ENCODE measurements around the gene HSPA1B.

The HSPA1B gene

GRCh38 chr6:31780507-31781243, 46.9 kb upstream of the HSPA1B start:
- Histone ChIP-seq H2AFZ (ENCODE audit: insufficient read depth, low read length, poor library complexity) (no peak overlapping the region), H3K4me1 (ENCODE audit: control insufficient read depth in 1 of 2, insufficient read depth in 2 of 2, low read length in 2 of 2) (peaks cover 0 to 10% of the 10 kb centered on the region in 2 experiments), H3K9ac (ENCODE audit: low read length) (no peak overlapping the region), H3K14ac (ENCODE audit: low read length) (no peak overlapping the region), H2AK5ac (ENCODE audit: low read length) (no peak overlapping the region), H3K27ac (ENCODE audit: low read depth, low read length) (no peak overlapping the region), H3K4ac (ENCODE audit: low read depth, low read length) (no peak overlapping the region), H3K27me3 (ENCODE audit: insufficient read depth, low read length) (no peaks in the 10 kb centered on the region), H3K23ac (ENCODE audit: low read length) (no peak overlapping the region), H3K9me3 (ENCODE audit: insufficient read depth, low read depth, low read length) (no peaks in the 10 kb centered on the region), H2BK5ac (ENCODE audit: low read depth, low read length, poor library complexity) (no peak overlapping the region), H4K12ac (ENCODE audit: low read depth, low read length) (no peak overlapping the region), H2BK12ac (ENCODE audit: low read length) (no peak overlapping the region), H3K18ac (ENCODE audit: low read length) (no peak overlapping the region), H3K79me2 (ENCODE audit: control insufficient read depth, insufficient read depth, low read length, poor library complexity) (no peaks in the 10 kb centered on the region), H3K4me3 (ENCODE audit: low read depth, low read length) (no peak overlapping the region), H3K4me2 (ENCODE audit: low read length) (no peak overlapping the region), H4K91ac (ENCODE audit: low read depth, low read length) (no peak overlapping the region), H3K79me1 (ENCODE audit: low read length) (no peaks in the 10 kb centered on the region), H3K36me3 (ENCODE audit: control insufficient read depth in 1 of 2, insufficient read depth in 2 of 2, low read length in 2 of 2) (peaks cover 70 to 75% of the 10 kb centered on the region in 2 experiments), H2BK120ac (ENCODE audit: insufficient read depth, low read length, poor library complexity) (no peak overlapping the region), H4K8ac (ENCODE audit: low read depth, low read length) (no peak overlapping the region)
- no CpG with 5 or more reads among the region's 20 CpGs for WGBS (ENCODE audit: extremely low coverage, insufficient coverage, insufficient read length)
- no peak for DNase-seq

GRCh38 chr6:31781244-31782125, 46.1 kb upstream of the HSPA1B start:
- Histone ChIP-seq H3K27ac (ENCODE audit: low read depth, low read length) (no peak overlapping the region), H2BK12ac (ENCODE audit: low read length) (no peak overlapping the region), H3K27me3 (ENCODE audit: insufficient read depth, low read length) (no peaks in the 10 kb centered on the region), H3K79me2 (ENCODE audit: control insufficient read depth, insufficient read depth, low read length, poor library complexity) (no peaks in the 10 kb centered on the region), H4K8ac (ENCODE audit: low read depth, low read length) (no peak overlapping the region), H2AK5ac (ENCODE audit: low read length) (no peak overlapping the region), H3K9ac (ENCODE audit: low read length) (no peak overlapping the region), H3K4me2 (ENCODE audit: low read length) (no peak overlapping the region), H3K79me1 (ENCODE audit: low read length) (no peaks in the 10 kb centered on the region), H3K18ac (ENCODE audit: low read length) (no peak overlapping the region), H4K12ac (ENCODE audit: low read depth, low read length) (no peak overlapping the region), H2BK120ac (ENCODE audit: insufficient read depth, low read length, poor library complexity) (no peak overlapping the region), H3K14ac (ENCODE audit: low read length) (no peak overlapping the region), H2AFZ (ENCODE audit: insufficient read depth, low read length, poor library complexity) (no peak overlapping the region), H3K4ac (ENCODE audit: low read depth, low read length) (no peak overlapping the region), H3K4me3 (ENCODE audit: low read depth, low read length) (no peak overlapping the region), H3K4me1 (ENCODE audit: control insufficient read depth in 1 of 2, insufficient read depth in 2 of 2, low read length in 2 of 2) (peaks cover 0 to 10% of the 10 kb centered on the region in 2 experiments), H3K36me3 (ENCODE audit: control insufficient read depth in 1 of 2, insufficient read depth in 2 of 2, low read length in 2 of 2) (peaks cover 74 to 75% of the 10 kb centered on the region in 2 experiments), H3K9me3 (ENCODE audit: insufficient read depth, low read depth, low read length) (no peaks in the 10 kb centered on the region), H4K91ac (ENCODE audit: low read depth, low read length) (no peak overlapping the region), H3K23ac (ENCODE audit: low read length) (no peak overlapping the region), H2BK5ac (ENCODE audit: low read depth, low read length, poor library complexity) (no peak overlapping the region)
- no CpG with 5 or more reads among the region's 23 CpGs for WGBS (ENCODE audit: extremely low coverage, insufficient coverage, insufficient read length)
- no peak for DNase-seq

- Histone ChIP-seq H3K4me1 (ENCODE audit: control insufficient read depth in 1 of 2, insufficient read depth in 2 of 2, low read length in 2 of 2) (peaks cover 0 to 4% of the 10 kb centered on the region in 2 experiments), H2BK12ac (ENCODE audit: low read length) (no peak overlapping the region), H4K91ac (ENCODE audit: low read depth, low read length) (no peak overlapping the region), H3K36me3 (ENCODE audit: control insufficient read depth in 1 of 2, insufficient read depth in 2 of 2, low read length in 2 of 2) (peaks cover 74 to 76% of the 10 kb centered on the region in 2 experiments), H3K27me3 (ENCODE audit: insufficient read depth, low read length) (no peaks in the 10 kb centered on the region), H3K79me2 (ENCODE audit: control insufficient read depth, insufficient read depth, low read length, poor library complexity) (no peaks in the 10 kb centered on the region), H2AK5ac (ENCODE audit: low read length) (no peak overlapping the region), H2BK120ac (ENCODE audit: insufficient read depth, low read length, poor library complexity) (no peak overlapping the region), H2AFZ (ENCODE audit: insufficient read depth, low read length, poor library complexity) (no peak overlapping the region), H3K27ac (ENCODE audit: low read depth, low read length) (no peak overlapping the region), H3K23ac (ENCODE audit: low read length) (no peak overlapping the region), H3K4ac (ENCODE audit: low read depth, low read length) (no peak overlapping the region), H4K12ac (ENCODE audit: low read depth, low read length) (no peak overlapping the region), H3K79me1 (ENCODE audit: low read length) (no peaks in the 10 kb centered on the region), H3K9me3 (ENCODE audit: insufficient read depth, low read depth, low read length) (no peaks in the 10 kb centered on the region), H4K8ac (ENCODE audit: low read depth, low read length) (no peak overlapping the region), H2BK5ac (ENCODE audit: low read depth, low read length, poor library complexity) (no peak overlapping the region), H3K9ac (ENCODE audit: low read length) (no peak overlapping the region), H3K4me2 (ENCODE audit: low read length) (no peak overlapping the region), H3K18ac (ENCODE audit: low read length) (no peak overlapping the region), H3K14ac (ENCODE audit: low read length) (no peak overlapping the region), H3K4me3 (ENCODE audit: low read depth, low read length) (no peak overlapping the region)
- WGBS (ENCODE audit: extremely low coverage, insufficient coverage, insufficient read length), result no CpG with 5 or more reads among the region's 32 CpGs
- DNase-seq, result no peak
Measured at GRCh38 chr6:31782126-31782855, 45.2 kb upstream of the HSPA1B start.

DNA sequence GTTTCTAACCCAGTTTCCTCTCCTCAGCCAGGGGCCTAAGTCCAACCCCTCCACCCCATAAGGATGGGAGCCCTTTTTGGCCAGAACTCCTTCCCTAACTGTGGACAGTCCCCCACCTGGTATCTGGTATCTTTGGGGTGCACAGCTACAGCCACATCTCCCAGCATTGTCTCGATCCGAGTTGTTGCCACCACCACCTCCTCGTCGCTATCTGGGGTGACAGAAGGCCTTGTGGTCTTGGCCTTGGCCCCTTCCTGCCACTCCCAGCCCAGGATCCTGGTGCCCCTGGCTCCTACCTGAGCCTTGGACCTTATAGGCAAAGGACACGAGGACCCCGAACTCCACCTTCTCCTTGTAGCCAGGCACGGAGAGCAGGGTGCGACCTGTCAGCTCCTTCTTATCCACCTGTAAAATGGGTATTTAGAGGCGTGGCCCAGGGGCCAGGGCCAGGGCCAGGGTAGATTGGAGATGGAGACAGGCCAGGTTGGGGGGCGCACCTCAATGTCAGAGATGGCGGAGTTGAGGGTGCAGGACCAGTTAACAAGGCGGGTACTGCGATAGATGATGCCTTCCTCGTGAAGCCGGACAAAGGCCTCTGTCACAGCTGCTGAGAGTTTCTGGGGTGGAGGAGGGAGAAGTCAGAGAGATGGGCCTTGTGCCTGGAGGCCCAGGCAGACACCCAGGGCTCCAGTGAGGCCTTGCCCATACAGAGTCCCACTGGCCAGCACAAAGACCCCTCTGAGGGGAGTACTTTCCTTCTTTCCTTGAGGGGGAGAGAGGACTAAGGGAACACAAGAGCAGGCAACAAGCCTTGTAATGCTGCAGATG, 43.2 kb upstream of the HSPA1B start:
- no peak overlapping the region for H2BK12ac ChIP-seq (ENCODE audit: low read length)
- no peak overlapping the region for H3K4ac ChIP-seq (ENCODE audit: low read depth, low read length)
- peaks cover 60 to 61% of the 10 kb centered on the region in 2 experiments for H3K36me3 ChIP-seq (ENCODE audit: control insufficient read depth in 1 of 2, insufficient read depth in 2 of 2, low read length in 2 of 2)
- no peaks in the 10 kb centered on the region for H3K79me2 ChIP-seq (ENCODE audit: control insufficient read depth, insufficient read depth, low read length, poor library complexity)
- no peak overlapping the region for H3K18ac ChIP-seq (ENCODE audit: low read length)
- H4K91ac ChIP-seq (ENCODE audit: low read depth, low read length), result no peak overlapping the region
- peak overlapping the region; percentile 35 for H4K12ac ChIP-seq (ENCODE audit: low read depth, low read length)
- no peak overlapping the region for H3K23ac ChIP-seq (ENCODE audit: low read length)
- no peak overlapping the region for H3K27ac ChIP-seq (ENCODE audit: low read depth, low read length)
- H3K79me1 ChIP-seq (ENCODE audit: low read length), result no peaks in the 10 kb centered on the region
- H3K9me3 ChIP-seq (ENCODE audit: insufficient read depth, low read depth, low read length), result no peaks in the 10 kb centered on the region
- no peak overlapping the region for H2AFZ ChIP-seq (ENCODE audit: insufficient read depth, low read length, poor library complexity)
- no peak overlapping the region for H3K4me2 ChIP-seq (ENCODE audit: low read length)
- WGBS (ENCODE audit: extremely low coverage, insufficient coverage, insufficient read length), result no CpG with 5 or more reads among the region's 15 CpGs
- no peaks in the 10 kb centered on the region for H3K27me3 ChIP-seq (ENCODE audit: insufficient read depth, low read length)
- no peak overlapping the region for H2BK120ac ChIP-seq (ENCODE audit: insufficient read depth, low read length, poor library complexity)
- H2AK5ac ChIP-seq (ENCODE audit: low read length), result no peak overlapping the region
- H3K4me1 ChIP-seq (ENCODE audit: control insufficient read depth in 1 of 2, insufficient read depth in 2 of 2, low read length in 2 of 2), result no peaks in the 10 kb centered on the region
- no peak overlapping the region for H2BK5ac ChIP-seq (ENCODE audit: low read depth, low read length, poor library complexity)
- H3K9ac ChIP-seq (ENCODE audit: low read length), result no peak overlapping the region
- no peak overlapping the region for H3K14ac ChIP-seq (ENCODE audit: low read length)
- DNase-seq, result no peak
- no peak overlapping the region for H4K8ac ChIP-seq (ENCODE audit: low read depth, low read length)
- H3K4me3 ChIP-seq (ENCODE audit: low read depth, low read length), result no peak overlapping the region
